Stimulated activated CD4-positive, alpha-beta T cell treated with anti-CD3 and anti-CD28 coated beads, Interleukin-1b, Interleukin-23, amount 100 ng/mL, for 48 hours (primary cell): ENCODE data around the gene SLC22A4.

Source experiments
- DNase-seq: peaks from one replicate; pipeline ENCODE4 v3.0.0-alpha.2; 2020

The SLC22A4 gene

DNA sequence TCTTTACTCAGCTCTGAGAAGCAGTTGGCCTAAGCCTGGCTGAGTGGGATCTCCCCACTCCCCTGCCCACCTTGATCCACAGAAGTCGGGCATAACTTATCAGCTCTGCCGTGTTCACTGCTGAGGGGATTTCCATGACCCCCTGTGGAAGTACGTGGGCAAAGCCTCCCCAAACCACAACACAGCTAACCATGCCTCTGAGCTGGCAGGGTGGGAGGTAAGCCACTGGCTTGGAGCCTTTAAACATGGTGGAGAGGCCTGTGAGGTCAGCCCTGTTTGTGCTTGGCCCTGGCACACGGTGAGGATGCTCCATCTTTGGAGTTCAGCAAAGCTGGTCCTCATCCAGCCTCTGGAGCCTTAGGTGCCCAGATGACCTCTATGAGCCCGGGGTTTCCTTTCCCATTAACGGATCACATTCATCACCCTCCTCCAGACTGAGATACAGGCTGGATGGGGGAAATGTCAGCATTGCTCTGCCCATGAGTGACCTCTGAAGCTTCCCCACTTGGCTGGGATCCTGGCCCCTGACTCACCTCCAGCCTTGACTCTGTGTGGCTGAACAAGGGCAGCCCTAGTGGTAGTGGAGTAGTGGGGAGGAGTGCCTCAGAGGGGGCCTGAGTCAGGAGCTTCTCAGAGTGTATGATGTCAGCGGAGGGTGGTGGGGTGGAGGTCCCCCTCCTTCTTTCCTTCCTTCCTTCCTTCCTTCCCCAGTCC lies 30.5 kb upstream of the SLC22A4 start:
- DNase-seq, result peak; percentile 38

DNA sequence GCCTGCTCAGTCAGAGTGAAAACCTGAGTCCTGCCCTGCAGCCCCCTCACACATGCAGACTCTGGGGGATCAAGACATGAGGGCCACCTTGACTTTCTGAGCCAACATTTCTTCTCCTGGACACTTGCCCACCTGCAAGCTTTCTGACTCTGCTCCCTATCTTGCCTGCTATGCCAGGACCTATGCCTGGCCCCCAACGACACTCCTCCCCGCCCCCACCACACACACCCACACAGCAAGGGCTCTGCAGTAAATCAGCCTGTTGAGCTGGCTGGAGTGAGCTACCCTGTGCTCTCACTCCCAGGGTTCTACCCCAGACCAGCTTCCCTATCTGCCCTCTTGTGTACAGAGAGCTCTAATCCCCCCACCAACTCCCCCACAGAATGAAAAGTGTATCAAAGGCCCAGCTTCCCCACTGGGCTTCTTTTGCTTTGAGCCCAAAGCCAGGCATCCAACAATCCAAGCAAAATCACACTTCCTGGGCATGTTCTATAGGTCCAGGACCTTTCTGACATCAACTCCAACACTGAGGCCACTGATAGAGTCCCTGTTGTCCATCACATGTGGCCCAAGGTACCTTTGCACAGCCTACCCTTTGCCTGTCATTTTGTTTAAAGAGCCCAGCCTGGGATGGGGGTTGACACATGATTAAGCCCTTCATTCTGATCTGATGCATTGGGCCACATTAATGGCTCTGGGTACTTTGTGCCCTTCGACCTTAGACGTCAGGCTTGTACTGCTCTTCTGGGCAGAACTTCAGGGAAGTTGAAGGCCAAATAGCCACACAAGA lies 29.5 kb upstream of the SLC22A4 start:
- DNase-seq, result no peak

DNA sequence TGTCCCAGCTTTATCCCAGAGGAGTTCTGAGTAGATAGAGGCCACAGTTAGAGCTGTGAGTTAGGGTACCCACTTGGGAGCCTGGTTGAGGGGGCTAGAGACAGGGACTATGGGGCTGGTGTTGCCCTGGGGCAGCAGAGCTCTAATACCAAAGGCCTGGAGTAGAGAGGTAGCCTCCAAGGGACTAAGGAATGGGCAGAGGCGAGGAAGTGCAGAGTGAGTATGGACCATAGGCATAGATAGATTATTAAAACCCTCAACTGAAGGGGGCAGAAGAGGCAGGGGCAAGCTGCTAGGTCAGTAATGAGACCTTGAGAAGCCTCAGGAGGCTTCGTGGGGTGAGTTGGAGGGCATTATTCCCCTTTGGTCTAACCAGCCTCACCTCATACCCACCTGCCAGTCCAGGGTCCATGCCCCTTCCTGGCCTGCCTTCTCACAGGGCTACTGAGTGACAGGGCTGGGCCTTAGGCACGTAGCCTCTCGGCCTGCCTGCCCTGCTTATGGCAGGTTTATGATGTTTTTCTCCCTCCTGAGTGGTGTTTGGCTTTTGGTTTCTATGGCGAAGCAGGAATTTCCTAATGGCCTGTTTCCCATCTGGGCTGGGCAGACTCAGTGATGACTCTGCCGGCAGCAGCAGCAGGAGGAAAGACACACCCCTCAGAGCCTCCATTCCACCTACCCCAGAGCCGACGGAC lies 28.7 kb upstream of the SLC22A4 start:
- no peak for DNase-seq

DNA sequence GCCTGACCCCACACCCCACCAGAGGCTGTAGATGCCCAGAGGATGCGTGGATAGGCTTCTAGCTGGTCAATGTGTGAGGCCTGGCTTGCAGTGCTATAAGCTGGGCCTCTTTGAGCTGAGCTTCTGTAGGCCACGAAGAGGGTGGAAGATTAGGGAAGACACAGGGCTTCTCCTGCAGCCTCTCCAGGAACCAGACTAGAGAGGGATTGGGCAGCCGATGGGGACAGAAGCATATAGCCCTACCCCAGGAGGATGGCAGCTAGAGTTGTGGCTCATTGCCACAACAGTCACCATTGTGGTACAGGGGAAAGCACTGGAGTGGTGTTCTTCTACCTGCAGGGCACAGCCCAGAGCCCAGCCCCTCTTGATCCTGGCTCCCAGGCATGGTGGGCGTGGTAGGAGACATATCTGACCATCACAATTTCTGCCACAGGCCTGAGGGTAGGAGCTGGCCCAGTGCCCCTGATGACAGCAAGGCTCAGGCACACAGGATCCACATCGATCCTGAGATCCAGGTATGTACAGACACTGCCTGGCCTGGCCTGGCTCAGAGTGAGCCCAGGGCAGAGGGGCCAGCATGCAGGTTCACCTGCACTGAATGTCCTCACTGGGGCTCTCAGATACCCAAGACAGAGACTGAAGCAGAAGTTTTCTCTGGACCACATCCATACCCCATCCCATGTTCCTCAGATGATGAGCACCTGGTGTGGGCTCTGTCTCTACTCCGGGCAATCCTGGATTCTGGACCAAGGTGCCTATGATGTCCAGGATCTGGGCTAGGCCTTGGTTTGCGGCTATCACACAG lies 28.0 kb upstream of the SLC22A4 start:
- no peak for DNase-seq

DNA sequence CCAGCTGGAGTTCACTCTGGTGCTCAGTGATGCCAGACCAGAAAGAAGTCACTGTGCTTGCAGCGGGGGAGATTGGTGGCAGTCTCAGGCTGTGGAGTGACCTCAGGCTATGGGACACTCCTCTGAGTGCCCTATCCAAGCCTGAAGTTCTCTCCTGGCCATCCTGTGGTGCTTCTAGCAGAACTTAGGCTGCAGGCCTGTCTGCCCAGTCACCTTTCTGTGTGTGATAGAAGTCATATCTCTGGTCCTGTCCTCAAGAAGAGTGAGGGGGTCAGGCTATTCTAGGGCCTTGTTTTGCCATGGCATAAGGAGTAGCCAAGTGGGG lies 27.4 kb upstream of the SLC22A4 start:
- no peak for DNase-seq

DNA sequence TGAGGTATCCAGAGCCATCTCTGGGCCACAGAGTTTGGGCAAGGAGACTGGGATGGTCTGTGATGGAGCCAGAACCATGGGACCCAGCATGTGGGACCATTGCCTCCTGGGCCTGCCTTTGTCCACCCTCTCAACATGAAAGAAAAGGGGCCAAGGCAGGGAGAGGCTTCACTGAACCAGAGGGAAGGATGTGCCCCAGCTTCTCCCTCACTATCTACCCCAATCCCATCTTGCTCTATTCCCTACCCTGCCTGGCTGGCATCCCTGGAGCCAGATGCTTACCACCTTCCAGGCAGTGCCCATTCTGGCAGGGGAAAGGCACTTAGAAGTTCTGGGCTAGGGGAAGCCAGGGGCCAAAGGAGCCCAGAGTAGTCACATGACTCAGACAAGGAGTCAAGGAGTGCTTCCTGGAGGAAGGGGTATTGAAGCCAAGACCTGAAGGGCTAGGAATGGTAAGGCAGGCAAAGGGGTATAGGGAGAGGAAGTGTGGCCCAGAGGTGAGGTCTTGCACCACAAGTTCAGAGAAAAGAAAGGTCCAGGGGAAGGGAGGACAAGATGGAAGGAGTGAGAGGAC lies 26.9 kb upstream of the SLC22A4 start:
- no peak for DNase-seq

DNA sequence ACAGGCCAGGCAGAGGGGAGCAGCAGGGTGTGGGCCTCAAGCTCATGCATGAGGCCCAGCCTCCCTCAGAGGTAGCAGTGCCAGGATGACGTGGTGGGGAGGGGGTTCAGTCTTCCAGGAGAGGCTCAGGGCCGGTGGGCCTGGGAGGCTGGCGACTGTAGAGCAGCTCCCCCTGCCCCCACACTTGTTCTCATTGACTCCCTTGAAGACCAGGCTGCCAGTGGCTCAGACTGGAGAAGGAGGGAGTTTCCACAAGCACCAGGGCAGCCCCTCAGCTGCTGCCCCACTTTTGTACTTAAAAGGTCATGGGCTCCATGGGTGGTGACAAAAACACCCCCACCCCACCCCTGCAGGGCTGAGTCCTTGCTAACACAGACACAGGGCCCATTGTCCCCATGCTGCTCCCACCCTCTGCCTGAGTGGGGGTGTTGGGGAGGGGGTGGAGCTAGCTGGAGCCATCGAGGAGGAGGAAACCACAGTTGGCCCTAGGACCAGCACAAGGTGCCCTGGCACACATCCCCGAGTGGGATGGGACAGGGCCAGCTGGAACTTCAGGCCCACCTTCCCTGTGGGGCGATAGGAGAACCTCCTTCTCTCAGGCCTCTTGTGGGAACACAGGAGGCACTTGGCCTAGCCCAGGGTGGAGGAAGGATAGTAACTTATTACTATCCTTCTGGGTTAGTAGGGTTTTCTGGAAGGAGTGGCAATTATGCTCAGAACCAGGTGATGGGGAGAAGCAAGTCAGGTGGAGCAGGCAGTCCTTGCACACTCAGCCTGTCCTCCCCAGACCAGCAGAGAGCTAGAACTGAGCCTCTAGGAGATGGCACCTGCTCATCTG lies 26.0 kb upstream of the SLC22A4 start:
- DNase-seq, result no peak

DNA sequence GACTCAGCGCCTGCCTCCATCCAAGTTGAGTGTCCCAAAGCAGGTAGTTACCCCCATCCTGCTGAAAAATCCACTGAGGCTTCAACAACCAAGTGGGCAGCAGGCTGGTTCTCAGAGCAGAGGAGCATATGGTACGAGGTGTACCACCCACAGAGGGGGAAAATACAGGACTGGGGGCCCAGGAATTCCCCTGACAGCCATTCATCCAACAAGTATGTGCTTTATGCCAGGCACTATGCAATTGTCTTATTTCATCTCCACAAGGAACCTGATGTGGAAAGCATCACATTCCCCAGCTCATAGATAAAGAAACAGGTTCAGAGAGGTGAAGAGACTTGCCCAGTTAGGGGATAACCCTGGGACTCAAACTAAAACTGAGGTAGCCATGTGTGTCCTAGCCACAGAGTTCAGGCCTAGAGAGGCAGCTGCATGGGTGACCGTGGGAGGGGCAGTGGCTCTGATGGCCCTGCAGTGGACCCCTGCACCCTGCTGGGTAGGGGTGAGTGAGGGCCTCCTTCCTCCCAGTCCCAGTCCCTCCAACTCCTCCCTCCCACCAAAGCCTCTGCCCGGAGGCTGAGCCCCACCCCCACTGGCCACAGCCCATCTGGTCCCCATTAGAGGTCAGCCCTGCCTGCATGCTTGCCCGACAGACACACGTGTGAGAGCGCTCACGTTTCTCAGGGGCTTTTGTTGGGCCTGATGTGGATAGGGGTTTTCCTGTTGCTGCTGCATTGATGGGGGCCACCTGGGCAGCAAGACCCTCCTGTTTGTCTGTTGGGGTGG lies 25.2 kb upstream of the SLC22A4 start:
- DNase-seq, result no peak

DNA sequence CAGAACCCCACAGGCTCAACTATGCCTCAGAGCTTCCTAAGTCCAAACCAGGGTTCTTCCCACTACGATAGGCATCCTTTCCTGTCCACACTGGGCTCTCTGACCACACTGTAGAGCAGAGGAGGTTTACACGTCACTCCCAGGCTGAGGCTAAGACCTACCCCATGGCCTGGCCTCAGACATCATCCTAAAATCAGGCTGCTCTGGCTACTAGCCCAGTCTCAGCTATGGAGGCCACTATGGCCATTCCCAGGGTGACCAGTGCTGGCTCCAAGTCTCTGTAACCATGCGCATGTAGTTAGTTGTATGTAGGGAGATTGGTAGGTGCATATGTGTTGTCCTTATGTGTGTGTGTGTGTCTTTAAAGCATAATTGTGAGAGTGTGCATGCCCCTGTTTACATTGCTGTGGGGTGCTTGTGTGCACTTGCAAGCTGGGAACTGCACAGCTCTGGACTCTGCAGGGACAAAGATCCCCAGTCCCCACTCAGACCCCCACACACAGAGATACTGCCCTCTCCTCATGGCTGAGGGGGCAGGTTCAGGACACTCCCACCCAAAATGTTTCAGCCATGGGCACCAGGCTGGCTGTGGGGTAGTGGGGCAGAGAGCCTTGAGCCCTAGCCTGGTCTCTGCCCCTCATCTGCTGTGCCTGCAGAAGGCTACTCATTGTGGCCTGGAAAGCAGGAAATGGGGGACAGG lies 24.4 kb upstream of the SLC22A4 start:
- no peak for DNase-seq

DNA sequence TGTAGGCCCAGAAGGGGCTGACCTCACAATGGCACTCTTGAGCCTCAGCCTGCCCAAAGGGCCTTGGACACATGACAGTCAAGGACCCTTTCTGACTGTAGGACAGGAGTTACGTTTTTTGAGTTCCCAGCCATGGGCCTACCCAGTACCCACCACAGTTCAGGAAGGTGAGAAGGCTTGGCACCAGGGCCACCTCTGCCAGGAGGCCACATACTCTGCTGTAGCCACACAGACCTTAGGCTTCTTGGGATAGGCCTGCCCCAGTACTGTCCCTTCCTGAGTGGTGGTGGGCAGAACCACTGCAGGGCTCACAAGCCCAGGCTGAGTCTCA lies 23.9 kb upstream of the SLC22A4 start:
- no peak for DNase-seq

DNA sequence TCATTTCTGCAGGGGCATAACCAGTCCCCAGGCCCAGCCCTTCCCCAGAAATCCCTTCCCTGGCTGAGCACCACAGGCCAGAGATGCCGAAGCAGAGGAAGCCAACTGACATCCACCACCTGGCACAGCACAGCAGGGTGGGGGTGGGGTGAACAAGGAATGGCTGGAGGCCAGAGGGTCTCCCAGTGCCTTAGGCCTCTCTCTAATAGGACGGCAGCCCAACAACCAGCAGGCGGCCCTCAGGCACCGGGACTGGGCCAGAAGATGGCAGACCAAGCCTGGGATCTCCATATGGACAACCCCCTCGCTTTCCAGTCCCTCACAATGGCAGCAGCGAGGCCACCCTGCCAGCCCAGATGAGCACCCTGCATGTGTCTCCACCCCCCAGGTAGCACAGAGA lies 23.5 kb upstream of the SLC22A4 start:
- no peak for DNase-seq

DNA sequence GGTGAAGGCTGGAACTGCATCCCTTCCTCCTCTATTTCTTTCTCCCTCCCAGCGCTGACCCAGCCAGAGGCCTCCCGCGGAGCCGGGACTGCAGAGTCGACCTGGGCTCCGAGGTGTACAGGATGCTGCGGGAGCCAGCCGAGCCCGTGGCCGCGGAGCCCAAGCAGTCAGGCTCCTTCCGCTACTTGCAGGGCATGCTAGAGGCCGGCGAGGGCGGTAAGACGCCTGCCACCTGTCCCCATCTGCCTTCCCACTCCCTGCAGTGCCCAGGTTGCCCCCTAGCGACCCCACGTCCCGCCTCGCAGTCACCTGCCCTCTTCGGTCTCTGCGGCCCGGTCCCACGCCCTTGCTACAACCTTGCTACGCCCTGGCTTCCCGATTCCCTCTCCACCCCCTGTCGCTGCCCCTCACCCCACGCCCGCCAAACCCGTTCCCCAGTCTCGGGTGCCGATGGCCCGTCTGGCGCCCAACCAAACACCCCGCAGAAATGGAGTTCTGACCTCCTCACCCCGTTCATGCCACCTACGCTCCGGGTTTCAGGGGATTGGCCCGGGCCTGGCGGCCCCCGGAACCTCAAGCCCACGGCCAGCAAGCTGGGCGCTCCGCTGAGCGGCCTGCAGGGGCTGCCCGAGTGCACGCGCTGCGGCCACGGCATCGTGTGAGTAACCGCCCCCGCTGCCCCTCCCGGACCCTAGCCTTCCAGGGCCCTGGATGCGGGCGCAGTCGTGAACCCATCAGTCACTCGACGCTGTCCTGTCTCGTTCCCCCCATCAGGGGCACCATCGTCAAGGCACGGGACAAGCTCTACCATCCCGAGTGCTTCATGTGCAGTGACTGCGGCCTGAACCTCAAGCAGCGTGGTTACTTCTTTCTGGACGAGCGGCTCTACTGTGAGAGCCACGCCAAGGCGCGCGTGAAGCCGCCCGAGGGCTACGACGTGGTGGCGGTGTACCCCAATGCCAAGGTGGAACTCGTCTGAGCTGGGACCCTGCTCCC lies 22.6 kb upstream of the SLC22A4 start:
- no peak for DNase-seq

DNA sequence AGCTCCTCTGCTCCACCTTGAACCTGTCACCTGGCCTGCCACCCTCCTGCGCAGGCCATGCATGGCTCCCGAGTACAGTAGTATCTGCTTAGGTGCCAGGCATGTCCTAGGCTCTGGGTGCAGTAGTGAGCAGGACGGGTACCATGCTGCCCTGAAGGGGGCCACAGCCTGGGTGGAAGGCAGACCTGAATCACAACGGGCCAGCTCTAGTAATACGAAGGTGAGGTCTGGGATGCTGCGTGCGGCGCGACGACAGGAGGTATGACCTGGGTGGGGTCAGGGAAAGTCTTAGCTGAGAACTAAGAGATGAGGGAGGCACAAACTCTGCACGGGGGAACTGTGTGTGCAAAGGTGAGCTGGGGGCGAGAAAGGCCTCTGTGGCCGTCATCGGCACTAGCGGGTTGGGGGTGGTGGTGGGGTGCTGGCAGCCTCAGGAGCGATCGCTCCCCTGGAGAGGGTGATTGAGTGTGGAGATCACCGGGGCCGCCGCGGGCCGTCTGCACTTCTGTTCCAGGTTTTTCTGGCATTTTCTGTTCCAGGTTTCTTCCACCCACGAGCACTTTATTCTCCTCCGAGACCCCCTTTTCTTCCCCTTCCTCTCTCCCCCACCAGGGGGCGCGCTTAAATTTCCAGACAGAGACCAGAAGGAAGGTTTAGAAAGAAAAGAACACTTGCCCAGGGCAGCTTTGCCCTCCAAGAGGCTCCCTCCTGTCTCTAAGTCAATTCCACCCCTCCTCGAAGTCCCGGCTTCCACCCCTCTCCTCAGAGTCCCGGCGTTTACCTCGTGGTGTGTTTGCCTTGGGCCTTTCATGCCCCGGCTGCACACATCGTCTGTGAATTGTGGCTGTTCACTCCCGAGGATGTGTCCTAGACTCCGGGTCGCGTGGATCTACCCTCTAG lies 21.6 kb upstream of the SLC22A4 start:
- DNase-seq, result peak; percentile 69

DNA sequence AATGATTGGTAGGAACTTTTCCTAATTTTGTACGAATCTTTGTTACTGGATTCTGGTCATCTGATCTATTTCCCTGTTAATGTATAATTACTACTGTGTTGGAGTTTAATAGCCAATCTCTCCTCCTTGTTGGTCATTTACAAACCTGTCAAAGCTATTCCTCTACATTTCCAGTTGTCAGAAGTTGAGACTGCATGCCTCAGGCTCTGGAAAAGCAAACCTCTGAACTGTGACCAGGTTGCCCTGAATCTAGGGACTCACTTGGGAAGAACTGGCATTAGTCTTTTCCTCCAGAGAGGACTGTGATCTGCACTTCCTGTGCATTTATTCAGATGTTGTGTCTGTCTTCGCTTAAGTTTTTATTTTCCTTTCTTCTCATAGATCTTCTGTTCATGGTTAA lies 20.6 kb upstream of the SLC22A4 start:
- DNase-seq, result no peak

DNA sequence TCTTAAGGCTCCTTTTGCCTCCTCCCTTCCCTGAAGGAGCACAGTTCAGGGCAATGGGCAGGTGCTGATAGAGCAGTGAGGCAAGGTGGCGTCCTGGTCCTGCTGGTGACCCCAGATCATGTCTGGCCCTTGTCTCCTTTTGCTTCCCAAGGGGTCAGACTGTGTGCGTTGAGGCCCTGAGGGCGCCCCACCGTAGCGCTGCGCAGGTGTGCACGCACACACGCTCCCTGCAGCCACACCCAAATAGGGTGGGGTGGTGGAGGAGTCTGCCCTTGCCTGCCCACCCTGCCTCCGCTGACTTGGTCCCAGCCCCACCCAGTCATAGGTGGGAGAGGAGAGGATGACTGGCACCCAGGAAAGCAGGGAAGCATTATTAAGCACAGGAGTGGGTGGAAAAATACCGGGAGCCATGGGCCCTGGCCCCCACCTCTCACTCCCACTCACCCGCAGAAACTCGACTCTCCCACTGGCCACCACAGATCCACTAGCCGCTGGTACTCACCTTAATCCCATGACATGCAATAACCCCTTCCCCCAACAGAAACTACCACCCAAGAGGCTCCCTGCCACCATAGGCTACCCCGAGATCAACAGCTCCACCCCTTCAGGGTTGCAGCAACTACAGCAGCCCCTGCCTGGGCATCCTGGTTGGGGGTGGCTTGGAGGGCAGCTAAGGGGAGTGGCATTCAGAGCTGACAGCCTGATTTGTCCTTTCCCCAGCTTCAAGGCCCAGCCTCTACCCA lies 20.0 kb upstream of the SLC22A4 start:
- no peak for DNase-seq

DNA sequence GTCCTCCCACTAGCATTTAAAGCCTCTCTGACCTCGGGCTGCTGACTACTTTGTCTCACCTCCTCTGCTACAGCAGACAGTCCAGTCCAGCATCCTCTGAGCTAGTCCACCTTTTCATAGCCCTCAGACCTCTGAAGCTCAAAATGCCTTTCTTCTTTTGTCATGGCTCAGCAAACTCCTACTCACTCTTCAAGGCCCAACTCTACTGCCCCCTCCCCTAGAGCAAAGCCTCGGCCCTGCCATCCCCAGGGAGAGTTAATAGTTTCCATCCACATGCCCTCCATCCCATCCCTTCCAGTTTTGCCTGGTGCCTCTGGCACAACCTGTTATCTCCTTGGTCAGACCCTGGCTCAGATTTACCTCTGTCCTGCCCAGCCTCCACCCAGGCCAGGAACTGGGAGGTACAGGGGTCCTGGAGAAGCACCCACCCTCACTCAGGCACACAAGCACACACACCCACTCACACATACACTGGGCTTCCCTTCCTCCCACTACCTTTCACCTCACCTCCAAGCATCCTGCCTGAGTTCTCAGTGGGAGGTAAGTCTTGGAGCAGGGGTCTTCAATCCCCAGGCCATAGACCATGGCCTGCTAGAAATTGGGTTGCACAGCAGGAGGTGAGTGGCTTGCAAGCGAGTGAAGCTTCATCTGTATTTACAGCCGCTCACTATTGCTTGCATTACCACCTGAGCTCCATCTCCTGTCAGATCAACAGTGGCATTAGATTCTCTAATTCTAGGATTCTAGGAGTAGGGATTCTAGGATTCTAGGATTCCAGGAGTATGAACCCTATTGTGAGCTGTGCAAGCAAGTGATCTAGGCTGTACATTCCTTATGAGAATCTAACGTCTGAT lies 18.6 kb upstream of the SLC22A4 start:
- DNase-seq, result no peak
